Erythroblast (primary cell): Measurements from ENCODE around the gene PPARD.
"Not testable (repeated sequence)": the region's sequence is repeated elsewhere in the genome, so short reads cannot be mapped to it uniquely, and the experiment has no call there.

Experiments
- GATA1 ChIP-seq: IDR thresholded peaks from 2 replicates; pipeline ENCODE4 v1.6.1; 2011; ENCODE audit warnings: low read depth, mild to moderate bottlenecking, control low read depth, low read length, moderate library complexity
- POLR2A ChIP-seq: IDR thresholded peaks from 2 replicates; pipeline ENCODE4 v1.6.1; 2011; ENCODE audit warnings: mild to moderate bottlenecking, low read length

GRCh38 chr6:35308543-35308942 is 33.8 kb upstream of the PPARD start:
- not testable (repeated sequence) for TF ChIP-seq POLR2A, GATA1
